ENCODE results near the gene VAV2.
"Not testable (repeated sequence)": the region's sequence is repeated elsewhere in the genome, so short reads cannot be mapped to it uniquely, and the experiment has no call there.

The VAV2 gene

DNA sequence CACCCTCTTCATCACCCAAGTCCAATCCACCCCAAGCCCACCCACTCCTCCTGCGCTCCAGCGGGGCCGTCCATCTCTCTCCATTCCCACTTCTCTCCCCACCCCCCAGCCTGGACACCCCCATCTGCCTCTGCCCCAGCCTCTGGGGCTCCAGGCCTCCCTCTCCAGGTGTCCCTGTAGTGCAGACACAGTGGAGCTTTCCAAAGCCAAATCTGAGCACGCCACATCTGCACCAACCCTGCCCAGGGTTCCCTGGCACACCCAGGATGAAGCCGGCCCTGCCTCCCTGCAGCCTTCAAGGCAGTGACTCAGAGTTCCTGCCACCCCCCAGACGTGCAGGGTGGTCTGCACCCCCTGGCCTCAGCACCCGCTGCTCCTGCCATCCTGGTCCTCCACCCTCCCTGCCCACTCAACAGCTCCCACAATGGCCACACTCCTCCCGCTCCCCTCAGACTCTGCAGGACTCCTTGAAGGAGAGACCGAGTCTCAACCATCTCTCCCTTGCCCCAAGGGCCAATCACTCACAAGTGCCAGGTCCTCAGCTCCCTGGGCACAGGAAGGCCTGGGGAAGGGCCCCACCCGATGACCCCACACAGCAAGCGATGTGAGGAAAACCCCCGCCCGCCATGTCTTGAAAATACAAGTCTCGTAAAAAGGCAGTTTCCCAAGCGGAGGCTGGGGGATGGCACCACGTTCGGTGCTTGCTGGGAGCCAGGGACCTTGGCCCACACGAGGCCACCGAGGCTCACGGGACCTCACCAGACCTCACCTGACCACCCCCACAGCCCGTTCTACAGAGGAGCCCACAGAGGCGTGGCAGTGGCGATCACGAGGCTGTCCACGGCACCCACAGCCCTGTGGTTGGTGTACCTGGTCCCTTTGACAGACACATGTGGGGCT is 22.2 kb downstream of the VAV2 start:
- no peak for DNase-seq (ENCODE audit: low spot score)

DNA sequence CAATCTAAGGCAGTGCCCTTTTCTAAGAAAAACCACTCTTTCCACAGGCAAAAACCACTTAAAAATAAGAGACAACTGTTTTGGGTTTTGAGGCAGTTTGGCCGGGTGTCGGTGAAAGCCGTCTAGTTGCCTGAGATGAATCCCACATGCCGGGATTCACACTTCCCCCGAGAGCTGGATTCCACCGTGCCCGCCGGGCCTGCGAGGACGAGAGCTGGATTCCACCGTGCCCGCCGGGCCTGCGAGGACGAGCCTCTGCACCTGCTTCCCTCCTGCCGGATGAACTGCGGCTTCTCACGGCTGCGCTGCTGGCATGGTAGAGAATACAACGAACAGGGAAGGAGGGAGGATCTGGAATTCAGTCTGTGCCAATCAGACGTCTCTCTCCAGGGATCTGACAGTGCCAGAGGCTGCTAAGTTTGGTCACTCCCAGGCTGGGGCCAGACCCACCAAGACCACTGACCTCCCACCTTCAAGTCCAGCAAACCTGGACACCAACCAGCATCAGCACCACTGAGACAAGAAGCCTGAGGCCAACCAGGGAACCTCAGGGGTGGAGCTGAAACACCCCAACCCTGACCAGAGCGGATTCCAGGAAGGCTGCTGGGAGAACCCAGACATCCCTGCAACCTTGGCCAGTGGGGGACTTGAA is 23.0 kb downstream of the VAV2 start:
- DNase-seq (ENCODE audit: low spot score) = no peak

DNA sequence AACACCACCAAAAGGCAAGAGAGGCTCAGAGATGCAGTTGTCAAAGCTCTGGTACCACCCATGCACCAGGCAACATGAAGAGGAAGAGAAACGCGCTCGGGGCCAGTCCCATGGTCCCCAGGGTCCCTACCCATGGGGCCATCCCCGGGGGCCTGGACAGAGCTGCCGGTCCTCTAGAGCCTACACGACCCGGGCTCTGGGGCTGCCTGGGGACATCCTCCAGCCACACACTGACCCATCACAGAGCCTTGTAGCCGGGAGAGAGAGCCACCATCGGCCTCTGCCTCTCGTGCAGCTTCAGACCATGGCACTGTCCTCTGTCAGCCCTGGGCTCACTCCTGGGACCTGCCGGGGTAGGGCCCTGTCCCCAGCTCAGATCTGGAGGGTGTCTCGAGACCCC is 23.7 kb downstream of the VAV2 start:
- no peak for DNase-seq (ENCODE audit: low spot score)

DNA sequence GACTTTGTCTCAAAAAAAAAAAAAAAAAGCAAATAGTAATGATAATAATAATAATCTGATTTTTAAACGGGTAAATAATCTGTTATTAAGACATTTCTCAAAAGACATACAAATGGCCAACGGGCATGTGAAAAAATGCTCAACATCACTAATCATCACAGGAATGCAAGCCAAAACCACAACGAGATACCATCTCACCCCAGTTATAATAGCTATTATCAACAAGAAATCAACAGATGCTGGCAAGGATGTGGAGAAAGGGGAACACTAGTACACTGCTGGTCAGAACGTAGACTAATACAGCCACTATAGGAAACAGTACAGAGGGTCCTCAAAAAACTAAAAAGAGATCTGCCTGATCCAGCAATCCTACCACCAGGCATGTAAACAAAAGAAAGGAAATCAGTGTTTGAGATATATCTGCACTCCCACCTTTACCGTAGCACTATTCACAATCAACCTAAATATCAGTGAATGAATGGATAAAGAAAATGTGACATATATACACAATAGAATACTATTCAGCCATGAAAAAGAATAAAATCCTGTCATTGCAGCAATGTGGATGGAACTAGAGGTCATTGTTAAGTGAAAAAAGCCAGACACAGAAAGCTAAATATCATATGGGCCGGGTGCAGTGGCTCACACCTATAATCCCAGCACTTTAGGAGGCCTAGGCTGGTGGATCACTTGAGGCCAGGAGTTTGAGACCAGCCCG is 24.9 kb downstream of the VAV2 start:
- no peak for DNase-seq (ENCODE audit: low spot score)

DNA sequence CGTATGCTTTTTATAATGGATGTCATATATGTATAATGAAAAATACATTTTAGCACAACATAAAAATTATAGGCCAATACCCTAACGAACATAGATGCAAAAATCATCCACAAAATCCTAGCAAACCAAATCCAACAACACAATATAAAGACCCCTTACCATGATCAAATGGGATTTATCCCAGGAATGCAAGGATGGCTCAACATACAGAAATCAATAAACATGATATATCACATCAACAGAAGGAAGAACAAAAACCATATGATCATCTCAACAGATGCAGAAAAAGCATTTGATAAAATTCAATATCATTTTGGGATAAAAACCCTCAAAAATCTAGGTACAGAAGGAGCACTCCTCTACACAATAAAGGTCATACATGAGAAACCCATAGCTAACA is 27.7 kb downstream of the VAV2 start:
- no peak for DNase-seq (ENCODE audit: low spot score)

DNA sequence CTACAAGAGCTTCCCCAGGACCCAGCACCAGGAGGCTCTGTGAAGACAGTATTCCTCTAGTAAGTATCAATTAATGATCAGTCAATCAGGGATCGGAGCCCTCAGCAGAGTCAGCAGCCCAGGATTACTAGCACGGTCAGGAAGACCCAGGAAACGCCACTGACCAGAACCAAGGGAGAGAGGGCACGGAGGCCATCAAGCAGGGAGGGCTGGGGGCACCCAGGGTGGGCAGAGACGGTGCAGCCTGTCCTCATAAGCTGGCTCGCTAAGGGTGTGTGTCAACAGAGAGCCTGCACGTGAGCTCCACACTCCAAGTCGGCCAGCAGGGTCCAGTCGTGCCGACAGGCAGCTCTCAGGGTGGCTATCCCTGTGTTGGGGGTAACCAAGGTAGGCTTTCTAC is 29.0 kb downstream of the VAV2 start:
- no peak for DNase-seq (ENCODE audit: low spot score)

DNA sequence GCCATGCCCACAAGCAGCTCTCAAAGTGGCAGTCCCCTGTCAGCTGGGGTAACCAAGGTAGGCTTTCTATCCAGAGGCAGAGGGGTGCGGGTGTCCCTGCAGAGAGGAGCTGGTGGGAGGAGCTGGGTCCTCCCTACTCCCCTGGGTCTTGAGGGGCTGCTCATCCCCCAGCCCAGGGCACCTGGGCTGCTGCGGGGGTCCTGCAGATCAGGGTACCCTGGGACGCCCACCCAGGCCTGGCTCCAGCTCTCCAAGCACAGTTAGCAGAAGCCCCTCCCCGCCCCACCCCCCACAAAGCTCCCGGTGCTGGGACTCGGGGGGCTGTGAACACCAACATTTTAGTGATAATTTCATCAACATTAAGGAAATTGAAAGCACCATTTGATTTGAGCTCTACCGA is 29.8 kb downstream of the VAV2 start:
- DNase-seq (ENCODE audit: low spot score) = no peak

DNA sequence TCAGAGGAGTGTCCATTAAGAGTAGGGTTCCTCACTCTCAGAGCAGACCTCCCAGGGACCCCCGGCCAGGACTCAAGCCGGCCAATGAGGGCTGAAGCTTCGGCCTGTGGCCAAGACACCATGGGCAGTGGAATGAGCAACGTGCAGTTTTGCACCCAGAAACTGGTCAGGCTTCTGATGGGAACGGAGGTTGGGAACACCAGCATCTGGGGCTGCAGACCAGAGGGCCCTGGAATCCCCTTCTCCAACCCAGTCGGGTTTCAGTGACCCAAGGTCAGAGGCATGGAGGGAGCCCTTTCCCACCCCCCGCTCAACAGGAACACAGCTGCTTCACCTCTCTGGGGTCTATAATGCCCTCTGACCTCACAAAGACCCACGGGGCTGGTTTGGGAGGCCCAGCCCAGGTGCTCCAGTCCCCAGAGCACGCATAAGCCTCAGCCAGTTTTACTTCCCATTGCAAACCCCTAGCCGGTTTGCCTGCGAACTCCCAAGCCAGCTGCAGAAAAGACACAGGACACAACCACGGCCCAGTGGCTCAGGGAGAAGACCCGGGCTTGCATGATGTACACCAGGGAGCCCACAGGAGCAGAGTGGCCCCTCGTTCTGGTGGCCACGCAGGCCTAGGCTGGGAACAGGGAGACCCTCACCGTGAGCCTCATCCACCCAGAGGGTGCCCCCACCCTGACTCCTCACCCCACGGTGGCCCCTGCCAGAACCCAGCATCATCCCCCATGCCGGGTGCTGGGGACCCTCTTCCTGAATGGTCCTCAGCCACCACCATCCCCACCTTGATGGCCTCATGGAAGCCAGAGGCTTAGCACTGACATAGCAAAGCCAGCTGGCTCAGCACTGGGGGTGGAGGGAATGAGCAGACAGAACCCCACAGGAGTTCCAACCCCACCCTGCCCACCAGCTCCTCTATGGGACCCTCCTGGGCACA is 30.6 kb downstream of the VAV2 start:
- DNase-seq (ENCODE audit: low spot score) = no peak

DNA sequence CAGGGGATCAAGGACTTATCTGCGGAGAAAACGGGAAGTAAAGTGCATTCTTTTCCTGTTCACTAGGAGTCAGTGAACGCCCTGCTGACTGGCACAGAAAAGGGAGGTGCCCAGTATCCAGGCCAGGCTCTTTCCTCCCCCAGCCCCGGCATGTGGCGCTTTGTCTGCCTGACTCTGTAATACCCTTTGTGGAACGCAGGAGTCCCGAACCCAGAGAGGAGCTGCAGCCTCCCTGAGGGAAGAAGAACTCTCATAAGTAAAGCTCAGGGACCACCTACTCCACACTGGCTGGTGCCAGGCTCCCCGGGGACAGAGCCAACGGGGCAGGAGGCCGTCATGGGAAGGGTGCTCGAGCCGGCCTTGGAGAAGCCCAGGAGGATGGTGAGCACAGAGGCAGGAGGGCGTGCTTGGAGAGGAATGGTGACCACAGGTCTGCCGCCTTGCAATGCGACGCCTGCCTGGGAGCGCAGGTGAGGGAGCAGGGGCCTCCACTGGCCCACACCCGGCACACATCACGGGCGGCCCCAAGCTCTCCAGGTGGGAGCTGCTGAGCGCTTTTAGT is 31.5 kb downstream of the VAV2 start:
- no peak for DNase-seq (ENCODE audit: low spot score)

DNA sequence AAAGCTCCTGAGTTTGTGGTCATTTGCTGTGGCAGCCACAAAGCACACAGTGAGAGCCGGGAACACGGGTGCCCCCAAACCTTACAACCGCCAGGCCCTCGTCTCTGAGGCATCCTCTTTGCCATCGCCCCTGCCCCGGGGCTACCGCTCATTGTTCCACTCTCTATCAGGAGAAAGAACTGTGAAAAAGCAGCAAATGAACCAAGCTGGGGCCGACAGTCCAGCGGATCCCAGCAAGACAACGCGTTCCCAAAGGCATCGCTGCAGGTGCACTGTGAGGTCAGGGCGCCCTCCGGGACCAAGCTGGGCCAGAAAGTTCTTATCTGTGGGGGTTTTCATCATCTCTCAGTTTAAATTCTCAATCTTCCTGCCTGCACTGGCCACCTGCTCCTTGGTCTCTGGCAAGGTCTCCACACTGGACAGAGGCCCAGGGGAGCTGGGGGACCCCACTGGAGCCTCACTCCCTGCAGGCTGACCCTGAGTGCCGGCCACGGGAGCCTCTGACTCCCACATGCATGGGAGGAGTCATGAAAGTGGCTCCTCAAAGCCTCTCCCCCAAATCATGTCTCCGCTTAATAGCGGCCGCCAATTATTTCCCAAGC is 32.1 kb downstream of the VAV2 start:
- no peak for DNase-seq (ENCODE audit: low spot score)

DNA sequence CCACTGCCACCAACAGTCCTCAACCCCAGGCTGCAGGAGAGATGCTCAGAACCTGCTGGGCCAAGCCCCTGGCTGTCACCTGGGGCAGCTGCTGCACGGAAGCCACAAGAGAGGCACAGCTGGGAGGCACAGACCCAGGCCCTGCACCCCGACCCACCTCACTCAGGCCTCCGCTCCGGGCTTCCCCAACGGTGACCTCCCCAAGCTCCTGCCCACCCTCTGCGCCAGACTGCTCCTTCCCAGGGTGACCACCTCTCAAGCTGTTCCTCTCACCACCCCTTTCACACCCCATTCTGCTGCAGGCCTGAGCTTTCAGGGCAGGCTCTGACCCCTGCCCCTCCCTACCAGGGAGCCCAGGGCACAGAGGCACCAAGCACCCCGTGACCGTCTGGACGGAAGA is 33.0 kb downstream of the VAV2 start:
- no peak for DNase-seq (ENCODE audit: low spot score)

DNA sequence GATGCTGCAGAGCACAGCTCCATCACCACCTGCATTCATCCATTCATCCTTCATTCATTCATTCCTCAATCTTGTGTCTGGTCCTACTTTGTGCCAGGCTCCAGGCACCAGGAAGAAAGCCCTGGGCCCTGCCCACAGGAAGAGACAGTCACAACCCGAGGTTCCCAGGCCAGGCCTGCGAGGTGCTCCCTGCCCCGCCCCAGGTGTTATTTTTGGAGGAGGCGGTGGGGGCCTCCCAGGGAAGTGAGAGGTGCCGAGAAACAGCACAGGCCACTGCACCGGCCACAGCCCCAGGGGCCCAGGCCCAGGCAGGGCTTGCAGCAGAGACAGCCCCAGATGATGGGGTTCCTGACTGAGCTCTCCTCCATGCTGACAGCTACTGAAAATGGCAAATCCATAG is 33.4 kb downstream of the VAV2 start:
- DNase-seq (ENCODE audit: low spot score) = no peak

DNA sequence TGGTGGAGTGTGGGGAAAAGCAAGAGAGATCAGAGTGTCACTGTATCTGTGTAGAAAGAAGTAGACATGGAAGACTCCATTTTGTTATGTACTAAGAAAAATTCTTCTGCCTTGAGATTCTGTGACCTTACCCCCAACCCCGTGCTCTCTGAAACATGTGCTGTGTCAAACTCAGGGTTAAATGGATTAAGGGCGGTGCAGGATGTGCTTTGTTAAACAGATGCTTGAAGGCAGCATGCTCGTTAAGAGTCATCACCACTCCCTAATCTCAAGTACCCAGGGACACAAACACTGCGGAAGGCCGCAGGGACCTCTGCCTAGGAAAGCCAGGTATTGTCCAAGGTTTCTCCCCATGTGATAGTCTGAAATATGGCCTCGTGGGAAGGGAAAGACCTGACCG is 34.4 kb downstream of the VAV2 start:
- DNase-seq (ENCODE audit: low spot score) = not testable (repeated sequence)

DNA sequence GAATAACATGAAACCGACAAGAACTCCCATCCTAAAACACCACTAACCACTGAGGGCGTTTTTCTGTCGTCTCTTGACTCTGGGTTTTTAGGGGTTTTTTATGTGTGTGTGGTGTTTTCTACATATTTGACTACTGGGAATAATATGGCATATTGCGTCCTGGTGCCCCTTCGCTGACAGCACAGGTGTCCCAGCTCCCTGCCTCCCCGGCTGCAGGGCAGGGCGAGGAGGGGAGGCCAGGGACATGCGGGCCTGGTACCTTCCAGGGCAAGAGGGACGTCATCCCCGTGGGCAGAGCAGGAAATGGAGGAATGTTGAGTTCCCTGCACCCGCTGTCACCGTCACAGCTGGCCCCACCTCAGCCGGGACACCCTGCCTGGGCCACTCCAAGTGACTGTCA is 34.8 kb downstream of the VAV2 start:
- no peak for DNase-seq (ENCODE audit: low spot score)

DNA sequence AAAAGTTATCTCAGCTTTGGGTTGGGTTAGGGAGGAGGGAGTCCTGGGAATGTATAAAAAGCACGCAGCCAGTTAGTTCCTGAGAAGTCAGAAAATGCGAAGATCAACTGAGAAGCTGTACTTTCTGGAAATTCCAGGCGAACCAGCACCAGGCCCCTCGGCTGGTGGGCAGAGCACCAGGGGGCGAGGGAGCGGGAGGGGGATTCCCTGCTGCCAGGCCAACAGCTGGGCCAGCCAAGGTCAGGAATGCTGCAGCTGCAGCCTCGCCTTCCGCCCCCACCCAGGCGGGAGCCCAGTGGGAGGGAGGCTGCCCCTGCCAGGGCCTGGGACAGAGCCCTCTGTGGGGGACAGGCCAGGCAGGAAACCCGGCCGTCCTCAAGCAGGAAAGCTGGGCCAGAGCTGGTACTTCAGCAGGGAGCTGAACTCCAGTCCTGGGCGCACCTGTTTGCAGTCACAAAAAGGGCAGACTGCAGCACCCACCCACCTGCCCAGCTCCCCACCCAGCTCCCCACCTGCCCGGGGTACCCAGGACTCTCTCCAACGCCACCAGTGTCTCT is 35.5 kb downstream of the VAV2 start:
- DNase-seq (ENCODE audit: low spot score) = no peak

DNA sequence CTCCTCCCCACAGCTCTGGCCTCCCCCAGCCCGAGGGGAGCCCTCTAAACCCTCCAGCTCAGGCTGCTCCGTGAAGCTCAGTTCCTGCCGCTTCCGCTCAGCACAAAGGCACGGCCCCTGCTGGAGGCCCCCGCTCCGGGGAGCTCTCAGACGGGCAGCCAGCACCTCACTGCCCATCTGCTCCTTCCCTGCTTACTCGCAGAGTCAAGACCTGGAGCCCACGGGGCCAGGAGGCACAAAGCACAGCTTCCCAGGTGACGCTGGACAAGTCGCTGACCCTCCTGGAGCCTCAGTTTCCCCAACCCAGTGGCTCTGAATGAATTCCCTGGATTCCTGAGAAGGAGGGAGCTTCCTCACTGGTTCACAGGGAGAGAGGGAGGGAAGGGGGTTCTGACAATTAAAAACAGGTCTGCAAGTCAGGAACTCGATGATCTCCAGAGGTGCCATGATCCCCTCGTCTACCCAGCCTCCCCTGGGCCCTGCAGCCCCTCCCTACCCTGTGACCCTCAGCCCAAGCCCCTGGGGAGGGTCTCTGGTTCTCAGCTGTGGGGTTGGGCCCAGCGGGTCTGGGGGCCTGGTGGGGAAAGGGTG is 36.2 kb downstream of the VAV2 start:
- no peak for DNase-seq (ENCODE audit: low spot score)

DNA sequence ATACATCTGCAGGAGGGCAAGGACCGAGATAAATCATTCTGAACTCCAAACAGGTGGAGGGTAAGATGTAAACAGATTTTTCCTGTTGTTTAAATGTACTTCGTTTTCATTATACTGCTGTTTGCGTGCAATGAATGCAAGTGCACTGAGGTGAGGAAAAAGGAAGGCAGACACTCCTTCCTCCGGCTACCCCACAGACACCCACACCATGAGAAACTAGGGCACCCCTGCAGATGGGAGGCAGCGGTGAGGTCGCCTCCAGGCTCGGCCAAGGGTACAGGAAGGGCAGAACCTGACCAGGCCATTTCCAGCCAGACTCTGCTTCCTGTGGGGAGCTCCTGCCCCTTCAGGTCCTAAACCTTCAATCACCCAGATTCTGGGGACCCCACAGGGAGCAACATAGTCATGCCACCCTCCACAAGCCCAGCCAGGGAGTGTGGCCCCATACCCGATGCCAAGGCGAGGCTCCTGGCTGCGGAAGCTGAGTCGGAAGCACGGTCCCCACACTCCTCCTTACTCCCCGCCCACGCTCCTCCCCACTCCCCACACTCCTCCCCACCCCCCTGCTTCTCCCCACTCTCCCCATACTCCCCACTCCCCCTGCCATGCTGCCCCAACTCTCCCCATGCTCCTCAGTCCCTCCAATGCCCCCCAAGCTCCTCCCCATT is 37.1 kb downstream of the VAV2 start:
- DNase-seq (ENCODE audit: low spot score) = no peak

DNA sequence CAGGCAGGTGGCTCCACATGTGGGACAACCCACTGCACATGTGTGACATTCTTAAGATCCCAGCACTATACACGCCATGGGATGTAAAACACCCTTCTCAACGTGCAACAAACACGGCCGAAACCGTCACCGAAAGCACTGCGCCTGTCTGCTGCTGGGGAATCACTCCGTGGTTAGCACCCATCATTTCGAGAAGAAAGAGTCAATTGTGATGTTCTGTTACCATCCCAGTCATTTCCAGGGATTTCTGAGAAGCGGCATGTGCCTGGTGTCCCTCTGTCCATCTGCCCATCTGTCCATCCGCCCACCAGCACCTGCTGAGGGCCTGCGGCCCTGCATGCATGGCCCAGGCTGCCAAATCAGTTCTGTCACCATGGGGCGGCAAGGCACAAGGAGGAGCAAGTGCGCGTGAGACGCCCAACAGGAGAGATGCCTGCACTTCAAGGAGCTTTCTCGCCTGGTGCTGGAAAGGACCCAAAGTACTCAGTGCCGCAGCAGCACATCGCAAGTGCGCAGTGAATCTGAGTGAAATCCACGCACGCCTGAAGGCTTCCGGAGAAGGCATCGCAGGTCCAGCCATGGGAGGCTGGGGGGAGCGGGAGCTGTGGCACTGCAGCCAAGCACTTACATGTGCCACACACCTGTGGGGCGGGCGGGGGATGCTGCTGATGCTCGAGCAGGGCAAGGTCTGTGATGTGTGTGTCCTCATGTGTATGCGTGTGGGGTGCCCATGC is 38.0 kb downstream of the VAV2 start:
- DNase-seq (ENCODE audit: low spot score) = no peak

DNA sequence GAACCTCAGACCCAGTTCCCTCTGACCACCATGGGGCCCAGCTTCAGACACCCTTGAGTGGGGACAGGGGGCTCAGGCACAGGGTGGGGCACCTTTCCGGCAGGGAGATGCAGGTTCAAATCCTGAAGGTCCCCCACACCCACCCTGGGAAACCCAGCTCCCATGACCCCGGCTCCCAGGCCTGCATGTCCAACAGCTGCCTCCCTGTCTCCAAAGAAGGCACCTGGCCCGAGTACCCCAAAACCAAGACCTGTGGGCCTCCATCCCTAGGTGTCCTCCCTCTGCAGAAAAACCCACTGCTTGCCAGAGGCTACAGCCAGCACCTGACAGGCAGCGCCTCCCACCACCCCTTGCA is 38.5 kb downstream of the VAV2 start:
- no peak for DNase-seq (ENCODE audit: low spot score)
